Middle frontal gyrus (tissue), 1 donor: ENCODE data around the gene SLC46A1.

Experiments used
- DNase-seq: peaks from one replicate; pipeline ENCODE4 v3.0.0-alpha.2; 2015; ENCODE audit warnings: low spot score; ENCODE audit errors: extremely low spot score

Gene SLC46A1

DNA sequence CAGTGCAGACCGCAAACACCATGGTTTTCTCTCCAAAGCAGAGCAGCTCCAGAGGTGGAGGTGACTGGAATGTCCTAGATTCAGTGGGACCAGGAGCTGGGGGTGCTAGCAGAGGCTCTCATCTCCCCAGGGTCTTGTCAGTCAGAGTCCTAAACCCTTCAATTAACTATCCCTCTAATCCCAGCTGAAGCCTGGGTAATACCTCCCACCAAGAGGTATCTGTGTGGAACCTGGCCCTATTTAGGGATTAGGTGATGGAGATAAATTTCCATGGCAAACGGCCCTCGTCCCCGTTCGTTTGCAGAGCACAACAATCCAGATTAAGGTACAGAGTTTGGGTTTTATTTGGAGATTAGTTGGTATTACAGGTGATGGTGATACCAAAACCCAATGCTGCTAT is 42.8 kb downstream of the SLC46A1 start:
- DNase-seq: no peak

DNA sequence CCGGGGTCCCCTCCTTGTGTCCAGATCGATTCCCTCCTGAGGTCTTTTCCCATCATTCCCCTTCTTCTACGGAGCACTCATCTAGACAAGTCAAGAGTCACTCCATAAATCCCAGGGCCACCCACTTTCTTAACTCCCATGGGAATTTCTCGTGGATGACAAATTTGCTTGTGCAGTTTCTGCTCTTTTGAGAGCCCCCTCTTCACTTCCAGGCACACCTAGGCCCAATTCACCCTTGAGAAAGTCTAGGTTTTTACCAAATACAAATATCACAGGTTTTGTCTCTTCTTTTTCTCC is 48.2 kb downstream of the SLC46A1 start:
- no peak for DNase-seq

DNA sequence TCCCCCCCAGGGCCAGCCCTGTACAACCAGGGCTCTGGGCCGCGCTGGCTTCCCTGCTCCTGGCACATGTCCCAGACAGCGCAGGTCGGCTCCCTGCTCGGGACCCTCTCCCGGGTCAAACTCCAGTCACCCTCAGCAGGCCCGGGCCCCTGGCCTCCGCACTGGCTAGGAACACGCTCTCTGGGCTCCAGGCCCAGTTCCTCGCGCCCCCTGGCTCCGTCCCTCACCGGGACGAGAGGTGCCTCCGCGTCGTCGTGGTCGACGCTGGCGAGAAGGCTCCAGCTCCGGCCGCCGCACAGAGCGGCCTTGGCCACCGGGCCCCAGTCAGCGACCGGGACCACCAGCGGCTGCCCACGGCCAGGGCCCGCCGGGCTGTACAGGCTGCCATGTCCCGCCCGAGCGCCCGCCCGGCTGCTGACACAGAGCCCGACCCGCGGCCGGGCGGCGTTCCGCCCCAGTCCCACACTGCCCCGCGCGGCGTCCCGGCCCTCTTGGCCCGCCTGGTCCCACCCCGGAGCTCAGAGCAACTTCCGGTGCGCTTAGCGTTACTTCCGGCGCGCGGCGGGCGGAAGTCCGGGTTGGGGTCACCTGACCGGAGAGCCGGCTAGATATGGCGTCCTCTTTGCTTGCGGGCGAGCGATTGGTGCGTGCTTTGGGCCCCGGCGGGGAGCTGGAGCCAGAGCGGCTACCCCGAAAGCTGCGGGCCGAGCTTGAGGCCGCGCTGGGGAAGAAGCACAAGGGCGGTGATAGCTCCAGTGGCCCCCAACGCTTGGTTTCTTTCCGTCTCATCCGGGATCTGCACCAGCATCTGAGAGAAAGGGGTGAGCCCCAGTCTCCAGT is 48.7 kb downstream of the SLC46A1 start, which contains the start of gene POLDIP2:
Gene POLDIP2, minus strand, starts transcription at position 467 of the 840 bp plus-strand sequence. Its CDS starts 79 bp downstream, at position 388.
- DNase-seq: peak; percentile 92

DNA sequence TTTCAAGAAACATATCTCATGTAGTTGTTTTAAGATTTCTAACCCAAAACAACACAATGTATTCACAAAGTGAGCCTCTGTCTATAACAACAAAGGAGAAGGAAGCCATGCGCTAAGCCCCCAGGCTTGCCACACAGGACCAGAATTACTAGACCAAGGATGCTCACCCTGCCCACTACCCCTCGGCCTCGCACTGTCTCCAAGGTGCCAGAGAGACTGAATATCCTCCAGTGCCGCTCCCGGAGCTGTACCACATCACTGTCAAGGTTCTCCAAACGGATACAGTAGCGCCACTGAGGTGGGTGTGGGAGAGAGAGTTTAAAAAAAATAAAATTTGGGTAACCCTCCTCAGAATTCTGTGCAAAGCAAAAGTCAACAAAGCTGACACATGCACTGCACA is 55.7 kb downstream of the SLC46A1 start:
- DNase-seq: no peak

DNA sequence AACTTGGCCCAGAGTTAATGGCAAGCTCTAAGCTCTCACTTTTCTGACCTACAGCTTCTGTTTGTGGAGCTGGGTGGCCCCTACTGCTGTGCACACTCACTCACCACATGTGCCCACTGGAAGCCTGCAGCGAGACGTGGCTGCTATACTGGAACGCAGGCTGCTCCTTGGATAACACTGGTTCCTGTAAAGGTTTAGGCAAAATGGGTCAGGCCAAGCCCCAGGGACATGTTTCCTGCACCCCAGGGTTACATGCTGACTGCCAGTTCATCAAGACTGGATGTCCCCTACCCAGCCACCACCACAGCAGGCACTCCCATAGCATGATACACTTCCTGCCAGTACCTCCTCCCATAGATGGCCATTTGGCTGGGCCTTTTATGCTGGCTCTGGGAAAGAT is 57.0 kb downstream of the SLC46A1 start:
- no peak for DNase-seq

DNA sequence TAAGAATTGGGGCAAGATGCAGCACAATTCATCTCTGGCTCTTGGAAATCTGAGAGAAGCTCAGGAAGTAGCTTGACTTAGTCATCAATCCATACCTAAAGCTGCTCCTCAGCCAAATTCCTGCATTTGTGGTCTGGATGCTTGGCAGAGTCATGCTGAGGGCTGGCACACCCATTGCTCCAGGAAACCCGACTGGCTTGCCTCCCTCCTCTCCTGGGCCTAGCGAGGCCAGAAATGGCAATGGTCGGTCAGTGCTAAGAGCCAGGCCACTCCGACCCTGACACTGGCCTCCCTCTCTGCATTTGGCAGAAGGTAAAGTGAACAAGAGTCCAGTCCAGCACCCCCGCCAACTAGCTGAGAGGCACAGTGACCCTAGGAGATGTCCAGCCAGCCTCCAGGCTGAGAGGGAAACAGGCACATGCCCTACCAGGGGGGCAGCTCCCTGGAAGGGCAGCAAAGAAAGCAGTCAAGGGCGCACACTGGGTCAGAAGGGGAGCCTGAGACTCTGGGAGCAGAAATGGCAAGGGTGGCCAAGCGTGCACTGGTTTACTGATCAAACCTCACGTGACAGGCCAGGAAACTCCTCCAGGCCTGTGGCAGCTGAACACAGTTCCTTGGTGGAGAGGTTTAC is 58.6 kb downstream of the SLC46A1 start:
- DNase-seq: no peak

DNA sequence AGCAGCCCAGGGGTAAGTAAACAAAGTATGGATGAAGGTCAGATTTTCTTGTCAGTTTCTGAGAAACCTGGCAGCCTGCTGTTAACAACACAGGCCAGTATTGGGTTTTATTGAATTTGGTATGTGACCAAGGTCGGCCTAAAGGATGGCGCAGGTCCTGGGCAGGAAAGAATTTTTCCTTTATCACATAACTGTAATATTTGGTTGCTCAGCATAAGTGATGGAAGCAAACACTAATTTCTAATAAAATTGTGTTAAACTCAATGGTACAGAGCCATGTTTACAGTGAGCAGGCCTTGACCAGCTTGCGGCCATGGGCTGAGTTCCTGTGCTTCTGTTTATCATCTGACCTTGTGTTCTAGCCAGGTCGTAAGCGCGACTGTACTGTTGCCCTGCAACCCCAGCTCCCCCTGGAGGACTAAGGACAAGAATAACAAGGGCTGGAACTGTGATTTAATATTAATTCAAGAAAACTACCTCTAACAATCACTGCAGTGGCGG is 59.2 kb downstream of the SLC46A1 start:
- no peak for DNase-seq

DNA sequence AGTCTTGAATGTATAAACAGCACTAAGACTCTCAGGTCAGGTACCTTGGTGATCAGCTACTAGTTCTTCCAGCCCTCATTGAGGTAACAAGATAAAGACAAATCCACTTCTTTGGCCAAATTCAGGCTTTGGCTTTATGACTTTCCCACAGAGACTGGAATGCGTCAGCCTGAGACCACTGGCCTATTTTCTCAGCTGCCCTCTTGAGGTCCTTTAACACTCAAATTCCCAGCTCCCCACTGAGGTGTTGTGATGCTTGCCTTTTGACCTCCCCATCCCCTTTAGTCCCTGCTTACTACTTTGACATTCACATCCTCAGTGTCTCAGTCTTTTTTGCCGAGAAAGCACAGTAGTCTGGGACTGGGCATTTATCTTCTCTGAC is 59.8 kb downstream of the SLC46A1 start:
- DNase-seq: no peak

DNA sequence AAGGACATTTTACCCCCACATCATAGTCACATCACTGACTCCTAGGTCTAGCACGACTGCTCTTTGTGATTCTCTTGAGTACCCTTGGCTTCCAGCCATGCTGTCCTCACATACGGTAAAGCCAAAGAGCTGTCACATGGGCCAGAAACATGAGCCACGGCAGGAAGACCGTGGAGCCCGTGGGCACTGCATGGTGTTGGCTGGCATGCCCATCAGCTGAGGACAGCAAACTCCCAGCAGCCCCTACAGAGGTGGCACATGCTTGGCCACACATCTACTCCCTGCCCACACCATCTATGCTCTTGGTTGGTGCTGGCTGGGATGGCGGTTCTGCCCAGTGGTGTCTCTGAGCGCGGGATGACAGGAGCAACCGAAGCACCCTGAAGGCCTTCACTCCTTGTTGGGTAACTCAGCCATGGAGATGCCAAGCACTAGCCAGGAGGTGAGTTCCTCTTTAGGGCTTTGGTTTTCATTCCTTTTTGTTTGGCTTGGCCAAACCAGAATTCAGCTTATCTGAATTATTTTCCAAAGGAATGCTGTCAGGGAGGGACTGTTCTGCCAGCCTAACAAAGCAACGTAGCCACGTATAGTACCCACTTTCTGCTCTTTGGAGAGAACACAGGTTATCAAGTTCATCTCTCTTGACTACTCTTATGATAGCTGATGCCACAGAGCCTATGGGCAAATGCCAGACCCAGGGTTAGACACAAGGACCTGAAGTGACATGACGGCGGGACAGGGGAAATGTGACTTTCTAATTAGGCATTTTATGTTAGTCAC is 60.4 kb downstream of the SLC46A1 start:
- no peak for DNase-seq
